GM12878 (cell line): ENCODE data around the gene SLC36A2. TPM values are rescaled to one million over a fixed set of nuclear protein-coding genes. Genes with fewer than 3 reads are reported as not detected.

ENCODE experiments used
- ATAC-seq: fragments of 200-7000 bp; cut with Tn5 transposase; 3 replicates; pipeline ENCODE4 v1.9.1; 2020; ENCODE audit warnings: mild to moderate bottlenecking, moderate library complexity
- BruUV-seq: library from RNA; stranded (reverse); fragments of 400-500 nt; replicated peaks from 2 replicates; lab custom pipeline; 2021; lab: Mats Ljungman, UMichigan
- CTCF ChIA-PET: fragments of 300-600 bp; sonication (Branson Sonifier 250); formaldehyde crosslinking; extraction: SDS; loops from one replicate; lab custom pipeline; 2021; ENCODE audit warnings: inconsistent platforms; lab: Yijun Ruan, JAX
- POLR2A ChIA-PET: fragments of 350-600 bp; formaldehyde crosslinking; extraction: SDS; loops from one replicate; lab custom pipeline; 2021; ENCODE audit warnings: inconsistent platforms; lab: Charles Lee
- RAD21 ChIA-PET: fragments of 300-600 bp; sonication (Branson Sonifier 250); formaldehyde crosslinking; loops from one replicate; lab custom pipeline; 2023; ENCODE audit warnings: antibody characterized with exemption; ENCODE audit not compliant: unreplicated experiment; lab: Charles Lee
- SMC1A ChIA-PET: fragments of 300-600 bp; sonication (Branson Sonifier 250); formaldehyde crosslinking; loops from one replicate; lab custom pipeline; 2023; ENCODE audit not compliant: unreplicated experiment, uncharacterized antibody; lab: Charles Lee
- DNase-seq: peaks from one replicate; pipeline ENCODE4 v3.0.0-alpha.2; 2011; ENCODE audit warnings: low read depth, low spot score
- FAIRE-seq: peaks from 3 replicates; lab custom pipeline; 2011; peaks lifted over from hg19 to GRCh38; lab: Jason Lieb, UNC
- H2AFZ ChIP-seq: 2 replicates; pipeline ENCODE4 v1.6.0; 2011; ENCODE audit warnings: low read depth, low read length, control low read depth; ENCODE audit not compliant: control insufficient read depth
- H3K27ac ChIP-seq: 2 replicates; pipeline ENCODE4 v1.5.1; 2011; ENCODE audit warnings: control low read depth; ENCODE audit not compliant: control insufficient read depth, insufficient read depth
- H3K27me3 ChIP-seq, 2 experiments: replicated peaks in 1 of 2; 2 replicates each; pipeline versions ENCODE4 v1.6.0 to v1.6.1; 2011; ENCODE audit warnings: low read length in 1 of 2; ENCODE audit not compliant: control insufficient read depth in 2 of 2, insufficient read depth in 2 of 2
- H3K36me3 ChIP-seq, 2 experiments: 2 replicates each; pipeline ENCODE4 v1.5.1; 2011; ENCODE audit warnings: low read length in 1 of 2; ENCODE audit not compliant: control insufficient read depth in 2 of 2, insufficient read depth in 2 of 2
- H3K4me1 ChIP-seq: 2 replicates; pipeline ENCODE4 v1.6.1; 2011; ENCODE audit warnings: mild to moderate bottlenecking, low read length, moderate library complexity, mixed read lengths; ENCODE audit not compliant: control insufficient read depth, insufficient read depth
- H3K4me2 ChIP-seq: 2 replicates; pipeline ENCODE4 v1.6.0; 2011; ENCODE audit warnings: control low read depth; ENCODE audit not compliant: control insufficient read depth, insufficient read depth
- H3K4me3 ChIP-seq: fragments of 200-600 bp; sonication (generic); 2 replicates; pipeline ENCODE4 v1.5.1; 2016
- H3K79me2 ChIP-seq: 2 replicates; pipeline ENCODE4 v1.6.0; 2011; ENCODE audit warnings: low read length; ENCODE audit not compliant: control insufficient read depth, insufficient read depth
- H3K9ac ChIP-seq: 2 replicates; pipeline ENCODE4 v1.8.0; 2011; ENCODE audit warnings: low read length, control low read depth, mixed read lengths; ENCODE audit not compliant: control insufficient read depth, insufficient read depth
- H3K9me3 ChIP-seq: replicated peaks from 3 replicates; pipeline ENCODE4 v1.5.1; 2011; ENCODE audit warnings: mild to moderate bottlenecking, low read length; ENCODE audit not compliant: control insufficient read depth, insufficient read depth
- H4K20me1 ChIP-seq: 2 replicates; pipeline ENCODE4 v1.6.0; 2011; ENCODE audit not compliant: control insufficient read depth, insufficient read depth
- CREM ChIP-seq: IDR thresholded peaks from 2 replicates; pipeline ENCODE4 v1.6.1; 2014; ENCODE audit warnings: antibody characterized with exemption, low read depth
- HDAC6 ChIP-seq: fragments of 200-600 bp; sonication (generic); IDR thresholded peaks from one replicate; pipeline ENCODE4 v1.8.0; 2017; ENCODE audit warnings: antibody characterized with exemption; ENCODE audit not compliant: unreplicated experiment
- MEF2A ChIP-seq: IDR thresholded peaks from 2 replicates; pipeline ENCODE4 v1.6.1; 2011; ENCODE audit warnings: low read depth, mild to moderate bottlenecking, low read length, moderate library complexity; ENCODE audit not compliant: insufficient read depth
- PBX3 ChIP-seq: IDR thresholded peaks from 2 replicates; pipeline ENCODE4 v1.6.1; 2011; ENCODE audit warnings: mild to moderate bottlenecking, low read depth, low read length, moderate library complexity; ENCODE audit not compliant: insufficient replicate concordance
- RAD21 ChIP-seq: IDR thresholded peaks from 2 replicates; pipeline ENCODE4 v1.6.1; 2011; ENCODE audit warnings: mild to moderate bottlenecking, low read depth, low read length, moderate library complexity; ENCODE audit not compliant: insufficient read depth
- SIX5 ChIP-seq: IDR thresholded peaks from 2 replicates; pipeline ENCODE4 v1.6.1; 2011; ENCODE audit warnings: mild to moderate bottlenecking, low read depth, low read length, moderate library complexity; ENCODE audit not compliant: severe bottlenecking
- USF2 ChIP-seq: IDR thresholded peaks from 2 replicates; pipeline ENCODE4 v1.6.1; 2011; ENCODE audit warnings: low read depth, low read length, improper control_type of control experiment, borderline replicate concordance
- WRNIP1 ChIP-seq: IDR thresholded peaks from 2 replicates; pipeline ENCODE4 v1.6.1; 2011; ENCODE audit warnings: low read depth, low read length, improper control_type of control experiment, borderline replicate concordance
- ZNF207 ChIP-seq: fragments of 450-650 bp; IDR thresholded peaks from 2 replicates; pipeline ENCODE4 v1.6.1; 2014; ENCODE audit warnings: antibody characterized with exemption, mild to moderate bottlenecking, borderline replicate concordance
- ZZZ3 ChIP-seq: IDR thresholded peaks from 2 replicates; pipeline ENCODE4 v1.6.1; 2011; ENCODE audit warnings: low read depth; ENCODE audit not compliant: control insufficient read depth, insufficient read length
- WGBS: methylation state at CpG from one replicate; pipeline ENCODE4 v1.1.6; 2016; ENCODE audit warnings: low lambda C conversion rate; ENCODE audit not compliant: insufficient replicate concordance, insufficient coverage; ENCODE audit errors: missing lambda C conversion rate; 5-methylcytosine and 5-hydroxymethylcytosine counted together
- in situ Hi-C: fragments of 300-500 bp; cut with MboI; formaldehyde crosslinking; loops from 9 replicates; pipeline ENCODE4 v1.14.3; 2018; ENCODE audit warnings: mixed read lengths
- intact Hi-C: fragments of 100-400 bp; cut with micrococcal nuclease; formaldehyde crosslinking; loops from one replicate; pipeline ENCODE4 v1.14.2; 2022; ENCODE audit not compliant: unreplicated experiment
- polyA plus RNA-seq, 11 experiments: library from polyadenylated mRNA; depleted of rRNA in 4 of 11; unstranded in 6 of 11; stranded (reverse) in 5 of 11; fragments of >200 nt; fragmentation: Nextera tagmentation in 4 of 11; fragmentation: Illumina TruSeq in 1 of 11; extraction: Ambion mirVana in 4 of 11; extraction: Trizol in 1 of 11; gene quantifications; 1 replicate in 1 of 11; 2 replicates in 10 of 11; pipeline versions ENCODE4 v1.2.1 to v1.2.3, GENCODE V29; 2011 to 2016; ENCODE audit warnings: inconsistent platforms in 2 of 11, missing spikeins in 2 of 11, low read depth in 1 of 11
- total RNA-seq, 4 experiments: library from RNA; depleted of rRNA in 3 of 4; stranded (reverse); fragments of >200 nt in 3 of 4; fragmentation: Illumina TruSeq in 1 of 4; extraction: Trizol in 1 of 4; gene quantifications; 2 replicates each; pipeline versions ENCODE4 v1.2.1 to v1.2.3, GENCODE V29; 2013 to 2021

Gene SLC36A2
- total and polyA plus RNA-seq, 10 of the 15 experiments (the other 5 are each of a cell fraction or from before 2014, with no cell fraction given), result not detected

GRCh38 chr5:151384106-151384505 is 36.7 kb upstream of the SLC36A2 start:
- no TSS peak for BruUV-seq
- intact Hi-C loops, result loop anchor here (5.0 kb wide), 1 partner anchor 118 kb away; no protein-coding TSS in a partner anchor
- no peak for ATAC-seq
- no peak for FAIRE-seq
- DNase-seq, result no peak
- in situ Hi-C loops, result no loop called here
- ChIA-PET RAD21 (interaction anchor here (0.7 kb wide), 2 partner anchors 62 to 441 kb away, joined by 3 to 4 read pairs; no protein-coding TSS in a partner anchor), CTCF (interaction anchor here (0.7 to 1.2 kb wide), 10 partner anchors 10 to 1029 kb away, joined by 3 to 5 read pairs (median 3); partner anchors contain the start of gene SLC36A1)
- Histone ChIP-seq H3K27ac (no peak overlapping the region), H2AFZ (no peak overlapping the region), H3K4me2 (no peak overlapping the region), H3K9me3 (no peaks in the 10 kb centered on the region), H3K4me1 (no peaks in the 10 kb centered on the region)
- WGBS, result 42% methylated on average over 2 of the region's 2 CpGs
- TF ChIP-seq ZNF207, result no peak
- no peak for TF ChIP-seq HDAC6
- no peak for TF ChIP-seq SIX5
- no peak for TF ChIP-seq MEF2A
- TF ChIP-seq, all 136 proteins: peak for 0
- POLR2A ChIA-PET, result no interaction called here
- no peak overlapping the region for H3K4me3 ChIP-seq
- SMC1A ChIA-PET, result interaction anchor here (0.7 to 0.8 kb wide), 2 partner anchors 58 to 139 kb away, joined by 3 to 4 read pairs; no protein-coding TSS in a partner anchor
- no peaks in the 10 kb centered on the region for H3K79me2 ChIP-seq
- no peaks in the 10 kb centered on the region for H3K36me3 ChIP-seq
- no peak overlapping the region for H3K9ac ChIP-seq
- no peaks in the 10 kb centered on the region; a peak in 1 of 4 replicates for H3K27me3 ChIP-seq
- no peaks in the 10 kb centered on the region for H4K20me1 ChIP-seq

- H3K4me1 ChIP-seq, result no peaks in the 10 kb centered on the region
- no peak for ATAC-seq
- BruUV-seq, result no TSS peak
- H4K20me1 ChIP-seq, result no peaks in the 10 kb centered on the region
- ChIA-PET RAD21 (no interaction called here), SMC1A (no interaction called here), CTCF (no interaction called here), POLR2A (no interaction called here)
- H3K9ac ChIP-seq, result no peak overlapping the region
- no peaks in the 10 kb centered on the region for H3K9me3 ChIP-seq
- no peak for FAIRE-seq
- 48% methylated on average over 8 of the region's 8 CpGs for WGBS
- DNase-seq, result no peak
- no peaks in the 10 kb centered on the region; a peak in 1 of 4 replicates for H3K27me3 ChIP-seq
- H3K4me2 ChIP-seq, result no peak overlapping the region
- intact Hi-C loops, result loop anchor here (5.0 kb wide), 1 partner anchor 119 kb away; no protein-coding TSS in a partner anchor
- H3K27ac ChIP-seq, result no peak overlapping the region
- H3K4me3 ChIP-seq, result no peak overlapping the region
- TF ChIP-seq PBX3, result no peak
- no peak for TF ChIP-seq RAD21
- TF ChIP-seq ZZZ3, result no peak
- TF ChIP-seq ZNF207, result no peak
- no peak for TF ChIP-seq USF2
- TF ChIP-seq WRNIP1, result no peak
- TF ChIP-seq CREM, result no peak
- no peaks in the 10 kb centered on the region for H3K79me2 ChIP-seq
- in situ Hi-C loops, result no loop called here
- H3K36me3 ChIP-seq, result no peaks in the 10 kb centered on the region
- H2AFZ ChIP-seq, result no peak overlapping the region
Measured at GRCh38 chr5:151383011-151383410, 35.7 kb upstream of the SLC36A2 start.
